H1 (cell line): ENCODE measurements around the gene GLYR1. TPM values are rescaled to one million over a fixed set of nuclear protein-coding genes. Genes with fewer than 3 reads are reported as not detected.

Experiments used
- CTCF ChIA-PET: fragments of 300-600 bp; sonication (Branson Sonifier 250); formaldehyde crosslinking; loops from one replicate; lab custom pipeline; 2021; ENCODE audit not compliant: partially characterized antibody; lab: Charles Lee
- POLR2A ChIA-PET: fragments of 300-600 bp; sonication (Branson Sonifier 250); formaldehyde crosslinking; loops from one replicate; lab custom pipeline; 2021; ENCODE audit warnings: inconsistent platforms; ENCODE audit not compliant: partially characterized antibody; lab: Charles Lee
- DNase-seq, 2 experiments: peaks; one replicate each; pipeline versions ENCODE4 v3.0.0 to v3.0.0-alpha.2; 2010 to 2022; ENCODE audit warnings: low spot score in 2 of 2, low read depth in 1 of 2, mixed read lengths in 1 of 2
- FAIRE-seq: peaks from 2 replicates; lab custom pipeline; 2011; peaks lifted over from hg19 to GRCh38; lab: Jason Lieb, UNC
- H2AFZ ChIP-seq: 2 replicates; pipeline ENCODE4 v1.8.1; 2012; ENCODE audit warnings: low read length, inconsistent platforms
- H2AK5ac ChIP-seq: 2 replicates; pipeline ENCODE4 v1.6.1; 2013; ENCODE audit warnings: low read depth, low read length
- H2BK120ac ChIP-seq: replicated peaks from 2 replicates; pipeline ENCODE3; 2013; ENCODE audit warnings: low read depth, low read length, inconsistent platforms
- H2BK12ac ChIP-seq: 2 replicates; pipeline ENCODE4 v1.6.1; 2013; ENCODE audit warnings: low read depth, low read length
- H2BK15ac ChIP-seq: 2 replicates; pipeline ENCODE4 v1.6.1; 2013; ENCODE audit warnings: low read length
- H2BK20ac ChIP-seq: 2 replicates; pipeline ENCODE4 v1.6.1; 2013; ENCODE audit warnings: low read length
- H2BK5ac ChIP-seq: 2 replicates; pipeline ENCODE4 v1.6.1; 2013; ENCODE audit warnings: low read depth, low read length
- H3K14ac ChIP-seq: 2 replicates; pipeline ENCODE4 v1.6.1; 2013; ENCODE audit warnings: inconsistent platforms; ENCODE audit not compliant: insufficient read length
- H3K18ac ChIP-seq: 2 replicates; pipeline ENCODE4 v1.6.1; 2013; ENCODE audit warnings: low read length; ENCODE audit errors: extremely low read depth
- H3K23ac ChIP-seq: 2 replicates; pipeline ENCODE4 v1.6.1; 2013; ENCODE audit warnings: inconsistent platforms; ENCODE audit not compliant: insufficient read length
- H3K23me2 ChIP-seq: 2 replicates; pipeline ENCODE4 v1.6.1; 2013; ENCODE audit warnings: low read depth, low read length
- H3K27ac ChIP-seq: 2 replicates; pipeline ENCODE4 v1.6.1; 2011; ENCODE audit warnings: low read depth, low read length, inconsistent platforms
- H3K27me3 ChIP-seq, 4 experiments: replicated peaks in 1 of 4; 1 replicate in 1 of 4; 2 replicates in 3 of 4; pipeline versions ENCODE4 v1.6.1 to v1.8.1; 2011 to 2013; ENCODE audit warnings: low read length in 3 of 4, mild to moderate bottlenecking in 3 of 4, inconsistent platforms in 2 of 4, mixed read lengths in 2 of 4, moderate library complexity in 1 of 4; ENCODE audit not compliant: control insufficient read depth in 3 of 4, insufficient read depth in 3 of 4; ENCODE audit errors: extremely low read depth in 1 of 4
- H3K36me3 ChIP-seq, 4 experiments: 2 replicates each; pipeline versions ENCODE4 v1.6.1 to v1.8.1; 2011 to 2013; ENCODE audit warnings: mild to moderate bottlenecking in 4 of 4, low read length in 3 of 4, moderate library complexity in 2 of 4, control low read depth in 1 of 4, inconsistent platforms in 1 of 4; ENCODE audit not compliant: insufficient read depth in 4 of 4, control insufficient read depth in 2 of 4
- H3K4ac ChIP-seq: replicated peaks from 2 replicates; pipeline ENCODE3; 2013; ENCODE audit warnings: low read length, low read depth, mixed read lengths, inconsistent platforms; ENCODE audit not compliant: insufficient read length
- H3K4me1 ChIP-seq, 4 experiments: replicated peaks in 1 of 4; 1 replicate in 1 of 4; 2 replicates in 3 of 4; pipeline versions ENCODE4 v1.6.1 to v1.8.1; 2011 to 2013; ENCODE audit warnings: low read length in 3 of 4, inconsistent platforms in 2 of 4, mixed read lengths in 1 of 4; ENCODE audit not compliant: insufficient read depth in 4 of 4, control insufficient read depth in 3 of 4
- H3K4me2 ChIP-seq, 2 experiments: 2 replicates each; pipeline versions ENCODE4 v1.6.1 to v1.8.1; 2011 to 2013; ENCODE audit warnings: low read depth in 2 of 2, low read length in 2 of 2, control low read depth in 1 of 2, inconsistent platforms in 1 of 2, mild to moderate bottlenecking in 1 of 2; ENCODE audit not compliant: insufficient read depth in 1 of 2
- H3K4me3 ChIP-seq, 4 experiments: fragments of 200-600, 300-600 bp in 1 of 4; sonication (generic), shearing (Covaris generic), sonication (Bioruptor Twin) in 1 of 4; 2 replicates each; pipeline versions ENCODE4 v1.5.1 to v1.8.1; 2011 to 2016; ENCODE audit warnings: low read length in 4 of 4, low read depth in 3 of 4, control low read depth in 2 of 4, inconsistent platforms in 2 of 4, mild to moderate bottlenecking in 2 of 4, mixed read lengths in 1 of 4, moderate library complexity in 1 of 4; ENCODE audit not compliant: insufficient read depth in 2 of 4; ENCODE audit errors: extremely low read depth in 1 of 4
- H3K56ac ChIP-seq: replicated peaks from 2 replicates; pipeline ENCODE3; 2013; ENCODE audit warnings: low read depth, mild to moderate bottlenecking, mixed read lengths, low read length, inconsistent platforms; ENCODE audit not compliant: insufficient read length
- H3K79me1 ChIP-seq: 2 replicates; pipeline ENCODE4 v1.6.1; 2013; ENCODE audit warnings: low read depth, low read length, control low read depth
- H3K79me2 ChIP-seq, 2 experiments: 2 replicates each; pipeline versions ENCODE4 v1.6.1 to v1.8.1; 2012 to 2013; ENCODE audit warnings: low read length in 2 of 2, mild to moderate bottlenecking in 2 of 2, inconsistent platforms in 1 of 2; ENCODE audit not compliant: insufficient read depth in 2 of 2, control insufficient read depth in 1 of 2
- H3K9ac ChIP-seq, 4 experiments: replicated peaks in 1 of 4; 1 replicate in 1 of 4; 2 replicates in 3 of 4; pipeline versions ENCODE4 v1.6.1 to v1.8.1; 2011 to 2013; ENCODE audit warnings: low read depth in 3 of 4, low read length in 3 of 4, control low read depth in 2 of 4, mild to moderate bottlenecking in 2 of 4, moderate library complexity in 2 of 4, inconsistent platforms in 1 of 4; ENCODE audit errors: extremely low read depth in 1 of 4
- H3K9me3 ChIP-seq, 2 experiments: 2 replicates each; pipeline versions ENCODE4 v1.6.1 to v1.8.1; 2012 to 2013; ENCODE audit warnings: mild to moderate bottlenecking in 2 of 2, moderate library complexity in 2 of 2, control low read depth in 1 of 2, inconsistent platforms in 1 of 2, low read depth in 1 of 2, low read length in 1 of 2, mixed read lengths in 1 of 2; ENCODE audit not compliant: insufficient read depth in 2 of 2
- H4K20me1 ChIP-seq, 2 experiments: replicated peaks in 1 of 2; 2 replicates each; pipeline versions ENCODE3 to v1.8.1; 2011 to 2013; ENCODE audit warnings: inconsistent platforms in 2 of 2, low read length in 2 of 2, mild to moderate bottlenecking in 1 of 2; ENCODE audit not compliant: insufficient read depth in 2 of 2, control insufficient read depth in 1 of 2
- H4K5ac ChIP-seq: 2 replicates; pipeline ENCODE4 v1.6.1; 2013; ENCODE audit warnings: low read length, low read depth, mixed read lengths, inconsistent platforms; ENCODE audit not compliant: insufficient read length
- H4K8ac ChIP-seq: 2 replicates; pipeline ENCODE4 v1.8.0; 2013; ENCODE audit warnings: mild to moderate bottlenecking, moderate library complexity, low read length, inconsistent platforms; ENCODE audit not compliant: insufficient read depth; ENCODE audit errors: extremely low read depth
- H4K91ac ChIP-seq: replicated peaks from 2 replicates; pipeline ENCODE3; 2013; ENCODE audit warnings: low read length, mixed read lengths, inconsistent platforms; ENCODE audit not compliant: insufficient read length
- BRCA1 ChIP-seq: IDR thresholded peaks from 2 replicates; pipeline ENCODE4 v1.6.1; 2012; ENCODE audit warnings: low read depth, low read length, improper control_type of control experiment
- SP4 ChIP-seq: IDR thresholded peaks from 2 replicates; pipeline ENCODE4 v1.6.1; 2012; ENCODE audit warnings: low read length, inconsistent platforms
- WGBS, 2 experiments: shearing (Covaris generic) in 1 of 2; methylation state at CpG; one replicate each; pipeline versions ENCODE4 v1.1.6 to v1.1.7; 2013 to 2015; ENCODE audit warnings: low lambda C conversion rate in 2 of 2, mixed read lengths in 2 of 2, inconsistent platforms in 1 of 2, low coverage in 1 of 2, missing lambda C conversion rate in 1 of 2; ENCODE audit not compliant: insufficient replicate concordance in 2 of 2, insufficient coverage in 1 of 2, insufficient read length in 1 of 2; ENCODE audit errors: extremely low coverage in 1 of 2, missing lambda C conversion rate in 1 of 2; 5-methylcytosine and 5-hydroxymethylcytosine counted together
- polyA plus RNA-seq, 7 experiments: library from polyadenylated mRNA; depleted of rRNA in 3 of 7; stranded (reverse) in 5 of 7; unstranded in 2 of 7; fragments of >200 nt in 5 of 7; fragments of 200-250 nt in 2 of 7; gene quantifications; 1 replicate in 5 of 7; 2 replicates in 1 of 7; 4 replicates in 1 of 7; pipeline versions ENCODE4 v1.2.1 to v1.2.3, GENCODE V29; 2011 to 2013; ENCODE audit warnings: missing spikeins in 2 of 7, mixed read lengths in 2 of 7
- total RNA-seq: library from RNA; stranded (reverse); fragmentation: NEBNext Ultra II Directional; extraction: Animal tissue kit (Norgen Biotek cat#: 25700); gene quantifications from 2 replicates; pipeline ENCODE4 v1.2.1, GENCODE V29; 2021

GLYR1 gene
- total and polyA plus RNA-seq, 2 of the 8 experiments (the other 6 are each of a cell fraction or from before 2014, with no cell fraction given): 50.2 to 115 TPM

- Histone ChIP-seq H4K5ac (no peak overlapping the region), H3K27me3 (no peaks in the 10 kb centered on the region), H3K4me3 (no peak overlapping the region), H3K9me3 (no peaks in the 10 kb centered on the region), H3K79me1 (peaks cover 3% of the 10 kb centered on the region; the same call in 1 of the 2 replicates), H2BK5ac (no peak overlapping the region), H3K4me1 (no peaks in the 10 kb centered on the region), H2BK20ac (no peak overlapping the region), H3K79me2 (peaks cover 0 to 29% of the 10 kb centered on the region in 2 experiments; a peak in 3 of 4 replicates), H4K8ac (no peak overlapping the region; the same call in 1 of the 2 replicates), H4K20me1 (peaks cover 4 to 11% of the 10 kb centered on the region in 2 experiments), H3K56ac (no peak overlapping the region), H4K91ac (no peak overlapping the region), H2BK120ac (no peak overlapping the region), H2BK15ac (no peak overlapping the region), H3K4me2 (no peak overlapping the region), H3K18ac (no peak overlapping the region), H3K9ac (no peak overlapping the region), H3K14ac (no peak overlapping the region), H3K36me3 (peaks cover 26 to 64% (median 47%) of the 10 kb centered on the region in 4 experiments), H2AFZ (no peak overlapping the region), H2AK5ac (no peak overlapping the region), H3K23me2 (no peaks in the 10 kb centered on the region), H3K4ac (no peak overlapping the region), H2BK12ac (no peak overlapping the region), H3K23ac (no peak overlapping the region), H3K27ac (no peak overlapping the region)
- TF ChIP-seq BRCA1 (no peak), SP4 (no peak)
- 95% methylated on average over 14 of the region's 14 CpGs; no CpG with 5 or more reads in 1 of the 2 experiments for WGBS, 2 experiments
- DNase-seq: no peak
- no peak for FAIRE-seq
- CTCF ChIA-PET: interaction anchor here (0.9 to 1.0 kb wide), 2 partner anchors 72 to 82 kb away, joined by 3 read pairs; no protein-coding TSS in a partner anchor
- POLR2A ChIA-PET: interaction anchor here (1.3 to 3.7 kb wide), 5 partner anchors 9 to 57 kb away, joined by 3 to 13 read pairs (median 3); partner anchors contain the start of genes GLYR1 and UBN1
Measured at GRCh38 chr16:4860727-4861342, 13.7 kb upstream of the GLYR1 start.
